ENCODE results near the gene TBC1D14.

- TF ChIP-seq, protein P1, sequence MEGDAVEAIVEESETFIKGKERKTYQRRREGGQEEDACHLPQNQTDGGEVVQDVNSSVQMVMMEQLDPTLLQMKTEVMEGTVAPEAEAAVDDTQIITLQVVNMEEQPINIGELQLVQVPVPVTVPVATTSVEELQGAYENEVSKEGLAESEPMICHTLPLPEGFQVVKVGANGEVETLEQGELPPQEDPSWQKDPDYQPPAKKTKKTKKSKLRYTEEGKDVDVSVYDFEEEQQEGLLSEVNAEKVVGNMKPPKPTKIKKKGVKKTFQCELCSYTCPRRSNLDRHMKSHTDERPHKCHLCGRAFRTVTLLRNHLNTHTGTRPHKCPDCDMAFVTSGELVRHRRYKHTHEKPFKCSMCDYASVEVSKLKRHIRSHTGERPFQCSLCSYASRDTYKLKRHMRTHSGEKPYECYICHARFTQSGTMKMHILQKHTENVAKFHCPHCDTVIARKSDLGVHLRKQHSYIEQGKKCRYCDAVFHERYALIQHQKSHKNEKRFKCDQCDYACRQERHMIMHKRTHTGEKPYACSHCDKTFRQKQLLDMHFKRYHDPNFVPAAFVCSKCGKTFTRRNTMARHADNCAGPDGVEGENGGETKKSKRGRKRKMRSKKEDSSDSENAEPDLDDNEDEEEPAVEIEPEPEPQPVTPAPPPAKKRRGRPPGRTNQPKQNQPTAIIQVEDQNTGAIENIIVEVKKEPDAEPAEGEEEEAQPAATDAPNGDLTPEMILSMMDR (IDR thresholded peaks at IDR 0.05): no peak
- TF ChIP-seq POLR2A (IDR thresholded peaks at IDR 0.05) (no peak), POLR2AphosphoS5 (IDR thresholded peaks at IDR 0.05) (no peak), EP300 (IDR thresholded peaks at IDR 0.05) (no peak)
Measured at GRCh38 chr4:6875431-6875831, 34.2 kb upstream of the TBC1D14 start.

Measured in sigmoid colon (tissue), 4 donors.